ENCODE results near the gene ST8SIA4. TPM values are rescaled to one million over a fixed set of nuclear protein-coding genes. Genes with fewer than 3 reads are reported as not detected.

The ST8SIA4 gene
- total RNA-seq, 1 experiment from 2014 or later, result not detected

GRCh38 chr5:100909034-100909433, 6.0 kb upstream of the ST8SIA4 start:
- Histone ChIP-seq H3K4me3 (replicated peaks in 1 of 2; ENCODE audit: low read depth in 1 of 2, low read length in 2 of 2) (no peak overlapping the region), H3K9ac (ENCODE audit: low read length) (no peak overlapping the region), H3K27ac (ENCODE audit: low read depth, low read length) (no peak overlapping the region), H2AFZ (ENCODE audit: low read depth, low read length, poor library complexity, severe bottlenecking) (no peak overlapping the region), H3K9me3 (ENCODE audit: control insufficient read depth in 1 of 2, insufficient read depth in 1 of 2, low read depth in 1 of 2, low read length in 2 of 2) (no peaks in the 10 kb centered on the region), H3K36me3 (ENCODE audit: control insufficient read depth in 1 of 2, insufficient read depth in 2 of 2, low read length in 2 of 2) (no peaks in the 10 kb centered on the region), H3K79me2 (ENCODE audit: insufficient read depth, low read length) (no peaks in the 10 kb centered on the region), H3K4me2 (ENCODE audit: low read length) (no peak overlapping the region), H4K20me1 (ENCODE audit: insufficient read depth) (no peaks in the 10 kb centered on the region), H3K4me1 (ENCODE audit: control insufficient read depth in 1 of 2, insufficient read depth in 2 of 2, low read length in 2 of 2) (no peaks in the 10 kb centered on the region), H3K27me3 (ENCODE audit: insufficient read depth, low read length) (no peaks in the 10 kb centered on the region), H3K9me2 (ENCODE audit: insufficient read depth) (no peaks in the 10 kb centered on the region)
- POLR2A ChIA-PET, result no interaction called here
- no peak for TF ChIP-seq FOSL1 (IDR thresholded peaks at IDR 0.05; ENCODE audit: low read depth)
- intact Hi-C loops (cut with micrococcal nuclease), result no loop called here
- CTCF ChIA-PET, result no interaction called here
- no peak for DNase-seq (ENCODE audit: low read depth, low spot score)
- ATAC-seq, result no peak
- BruUV-seq (replicated peaks), result no TSS peak
- RAD21 ChIA-PET (ENCODE audit: low non-redundant PET in 1 of 2, low total read pairs in 2 of 2, uncharacterized antibody in 2 of 2, unreplicated experiment in 2 of 2), result no interaction called here

GRCh38 chr5:100905259-100905914, 2.3 kb upstream of the ST8SIA4 start:
- no peak for DNase-seq (ENCODE audit: low read depth, low spot score)
- Histone ChIP-seq H3K4me2 (ENCODE audit: low read length) (no peak overlapping the region), H3K9me2 (ENCODE audit: insufficient read depth) (no peaks in the 10 kb centered on the region), H3K9ac (ENCODE audit: low read length) (no peak overlapping the region), H3K79me2 (ENCODE audit: insufficient read depth, low read length) (no peaks in the 10 kb centered on the region), H3K4me1 (ENCODE audit: control insufficient read depth in 1 of 2, insufficient read depth in 2 of 2, low read length in 2 of 2) (no peaks in the 10 kb centered on the region), H3K36me3 (ENCODE audit: control insufficient read depth in 1 of 2, insufficient read depth in 2 of 2, low read length in 2 of 2) (no peaks in the 10 kb centered on the region), H3K27ac (ENCODE audit: low read depth, low read length) (no peak overlapping the region), H3K4me3 (replicated peaks in 1 of 2; ENCODE audit: low read depth in 1 of 2, low read length in 2 of 2) (no peak overlapping the region), H3K9me3 (ENCODE audit: control insufficient read depth in 1 of 2, insufficient read depth in 1 of 2, low read depth in 1 of 2, low read length in 2 of 2) (no peaks in the 10 kb centered on the region), H4K20me1 (ENCODE audit: insufficient read depth) (no peaks in the 10 kb centered on the region), H3K27me3 (ENCODE audit: insufficient read depth, low read length) (no peaks in the 10 kb centered on the region), H2AFZ (ENCODE audit: low read depth, low read length, poor library complexity, severe bottlenecking) (no peak overlapping the region)
- ChIA-PET POLR2A (no interaction called here), CTCF (no interaction called here), RAD21 (ENCODE audit: low non-redundant PET in 1 of 2, low total read pairs in 2 of 2, uncharacterized antibody in 2 of 2, unreplicated experiment in 2 of 2) (no interaction called here)
- no TSS peak for BruUV-seq (replicated peaks)
- intact Hi-C loops (cut with micrococcal nuclease), result no loop called here
- no peak for ATAC-seq
- TF ChIP-seq FOSL1 (IDR thresholded peaks at IDR 0.05; ENCODE audit: low read depth), result no peak
- TF ChIP-seq EZH2 (IDR thresholded peaks at IDR 0.05), result no peak
- no peak for TF ChIP-seq ELF1 (IDR thresholded peaks at IDR 0.05; ENCODE audit: borderline replicate concordance, low read depth)
- no peak for TF ChIP-seq SP1 (IDR thresholded peaks at IDR 0.05; ENCODE audit: low read depth)
- TF ChIP-seq ATF3 (IDR thresholded peaks at IDR 0.05), result no peak
- no peak for TF ChIP-seq ZNF274 (IDR thresholded peaks at IDR 0.05; ENCODE audit: low read depth, low read length)
- no peak for TF ChIP-seq ZBTB33 (IDR thresholded peaks at IDR 0.05; ENCODE audit: extremely low read depth, insufficient replicate concordance, low read length)
- TF ChIP-seq CEBPB (IDR thresholded peaks at IDR 0.05; ENCODE audit: low read depth), result no peak
- TF ChIP-seq JUND (IDR thresholded peaks at IDR 0.05), result no peak
- TF ChIP-seq YY1 (IDR thresholded peaks at IDR 0.05; ENCODE audit: extremely low read depth, insufficient replicate concordance, low read depth, low read length), result no peak
- TF ChIP-seq MAX (IDR thresholded peaks at IDR 0.05), result no peak
- no peak for TF ChIP-seq EZH2phosphoT487 (IDR thresholded peaks at IDR 0.05; ENCODE audit: borderline replicate concordance)
- TF ChIP-seq REST (IDR thresholded peaks at IDR 0.05; ENCODE audit: low read depth), result no peak
- no peak for TF ChIP-seq EGR1 (IDR thresholded peaks at IDR 0.05; ENCODE audit: low read depth)
- no peak for TF ChIP-seq SRF (IDR thresholded peaks at IDR 0.05; ENCODE audit: low read depth)
- no peak for TF ChIP-seq RAD21 (IDR thresholded peaks at IDR 0.05; ENCODE audit: low read depth)
